ENCODE data around the gene GMPPA.

GMPPA gene

GRCh38 chr2:219522111-219523030 is 23.7 kb downstream of the GMPPA start:
- no peak for DNase-seq (ENCODE audit: low read depth)

GRCh38 chr2:219523031-219523671 is 24.5 kb downstream of the GMPPA start:
- no peak for DNase-seq (ENCODE audit: low read depth)

GRCh38 chr2:219524817-219525216 is 26.1 kb downstream of the GMPPA start:
- no peak for DNase-seq (ENCODE audit: low read depth)

- no peak for DNase-seq (ENCODE audit: low read depth)
These were observed 27.0 kb downstream of the GMPPA start for GRCh38 chr2:219525533-219526232.

- no peak for DNase-seq (ENCODE audit: low read depth)
These were observed 27.8 kb downstream of the GMPPA start for GRCh38 chr2:219526320-219527075.

- DNase-seq (ENCODE audit: low read depth): no peak
These were observed 28.3 kb downstream of the GMPPA start for GRCh38 chr2:219527076-219527394.

- DNase-seq (ENCODE audit: low read depth): no peak
These were observed 28.8 kb downstream of the GMPPA start for GRCh38 chr2:219527472-219527871.

- DNase-seq (ENCODE audit: low read depth): peak; percentile 74
These were observed 31.6 kb downstream of the GMPPA start for GRCh38 chr2:219530048-219530963.

GRCh38 chr2:219531639-219532377 is 33.1 kb downstream of the GMPPA start:
- DNase-seq (ENCODE audit: low read depth): no peak

- DNase-seq (ENCODE audit: low read depth): no peak
These were observed 33.6 kb downstream of the GMPPA start for GRCh38 chr2:219532378-219532649.

GRCh38 chr2:219533930-219534661 is 35.4 kb downstream of the GMPPA start:
- no peak for DNase-seq (ENCODE audit: low read depth)

GRCh38 chr2:219536425-219536824 is 37.7 kb downstream of the GMPPA start:
- DNase-seq (ENCODE audit: low read depth): no peak

- no peak for DNase-seq (ENCODE audit: low read depth)
These were observed 38.3 kb downstream of the GMPPA start for GRCh38 chr2:219536967-219537366.

- no peak for DNase-seq (ENCODE audit: low read depth)
These were observed 39.2 kb downstream of the GMPPA start for GRCh38 chr2:219537657-219538488.

- no peak for DNase-seq (ENCODE audit: low read depth)
These were observed 39.8 kb downstream of the GMPPA start for GRCh38 chr2:219538504-219538951.

GRCh38 chr2:219538956-219539788 is 40.5 kb downstream of the GMPPA start:
- DNase-seq (ENCODE audit: low read depth): no peak

- no peak for DNase-seq (ENCODE audit: low read depth)
These were observed 41.4 kb downstream of the GMPPA start for GRCh38 chr2:219539926-219540678.
